ENCODE data around the gene AQP6. TPM values are rescaled to one million over a fixed set of nuclear protein-coding genes. Genes with fewer than 3 reads are reported as not detected.
A peak's percentile ranks its signal among the peaks of the same experiment; 100 is the strongest.

Gene AQP6
- total RNA-seq, 1 donor from 2014 or later: not detected

- Mint-ChIP-seq H3K4me3 (ENCODE audit: unreplicated experiment) (peak within 1 kb of the TSS; percentile 99), H3K27ac (ENCODE audit: unreplicated experiment) (peak within 1 kb of the TSS; percentile 95), H3K4me1 (ENCODE audit: unreplicated experiment) (peaks cover 39% of the 10 kb centered on the region), H3K9me3 (ENCODE audit: unreplicated experiment) (no peaks in the 10 kb centered on the region), H3K36me3 (ENCODE audit: unreplicated experiment) (peaks cover 1% of the 10 kb centered on the region), H3K27me3 (ENCODE audit: unreplicated experiment) (no peaks in the 10 kb centered on the region)
- peak; percentile 98 for DNase-seq (ENCODE audit: extremely low spot score, unreplicated experiment)
- no peak for TF ChIP-seq CTCF (IDR thresholded peaks at IDR 0.05)
Measured at GRCh38 chr12:50025187-50026059, 52.7 kb downstream of the AQP6 start, which contains the start of gene RACGAP1. TSS of gene RACGAP1 (minus strand) at chr12:50025494. CDS start at chr12:50016715, 8,779 bp downstream.

- no peaks in the 10 kb centered on the region for H3K9me3 Mint-ChIP-seq (ENCODE audit: unreplicated experiment)
- H3K4me1 Mint-ChIP-seq (ENCODE audit: unreplicated experiment): peaks cover 28% of the 10 kb centered on the region
- DNase-seq (ENCODE audit: extremely low spot score, unreplicated experiment): no peak
- TF ChIP-seq CTCF (IDR thresholded peaks at IDR 0.05): no peak
- no peaks in the 10 kb centered on the region for H3K27me3 Mint-ChIP-seq (ENCODE audit: unreplicated experiment)
- no peak overlapping the region for H3K27ac Mint-ChIP-seq (ENCODE audit: unreplicated experiment)
- peaks cover 1% of the 10 kb centered on the region for H3K36me3 Mint-ChIP-seq (ENCODE audit: unreplicated experiment)
- H3K4me3 Mint-ChIP-seq (ENCODE audit: unreplicated experiment): no peak overlapping the region
Measured at GRCh38 chr12:50026691-50027090, 53.9 kb downstream of the AQP6 start.

Other genes with a start within 250 kb of the AQP6 start
- gene TMBIM6, start 231.4 kb upstream of the AQP6 start, total RNA-seq: 385 TPM in 2 replicates
- gene NCKAP5L, start 144.5 kb upstream of the AQP6 start, total RNA-seq: 39.1 and 42.4 TPM in 2 replicates
- gene BCDIN3D, start 129.8 kb upstream of the AQP6 start, total RNA-seq: 4.2 and 5.3 TPM in 2 replicates
- 1.4 and 1.5 TPM in 2 replicates for gene FAIM2, start 69.0 kb upstream of the AQP6 start, total RNA-seq
- not detected in 2 replicates for gene AQP2, start 22.2 kb upstream of the AQP6 start, total RNA-seq
- gene AQP5, start 11.1 kb upstream of the AQP6 start, total RNA-seq: 0.24 and 0.46 TPM in 2 replicates
- gene RACGAP1, start 52.5 kb downstream of the AQP6 start, total RNA-seq: 25.9 and 28.3 TPM in 2 replicates
- 2.1 and 3.0 TPM in 2 replicates for gene ASIC1, start 84.6 kb downstream of the AQP6 start, total RNA-seq
- gene SMARCD1, start 112.4 kb downstream of the AQP6 start, total RNA-seq: 61.4 and 66.7 TPM in 2 replicates
- 0.43 TPM in 1 of 2 replicates, not detected in the other for gene GPD1, start 131.1 kb downstream of the AQP6 start, total RNA-seq
- gene COX14, start 139.3 kb downstream of the AQP6 start, total RNA-seq: 41.5 and 54.9 TPM in 2 replicates
- gene CERS5, start 194.4 kb downstream of the AQP6 start, total RNA-seq: 72.3 and 78.6 TPM in 2 replicates